PC-9 (cell line): ENCODE results near the gene MUS81. TPM values are rescaled to one million over a fixed set of nuclear protein-coding genes. Genes with fewer than 3 reads are reported as not detected.

ENCODE experiments used
- BruUV-seq: library from RNA; stranded (reverse); fragments of 400-500 nt; replicated peaks from 2 replicates; lab custom pipeline; 2021; lab: Mats Ljungman, UMichigan
- CTCF ChIA-PET: fragments of 300-600 bp; sonication (Branson Sonifier 250); formaldehyde crosslinking; loops from one replicate; lab custom pipeline; 2022; ENCODE audit warnings: antibody characterized with exemption; lab: Charles Lee
- POLR2A ChIA-PET: fragments of 300-600 bp; sonication (Branson Sonifier 250); formaldehyde crosslinking; loops from one replicate; lab custom pipeline; 2022; ENCODE audit warnings: antibody characterized with exemption; ENCODE audit not compliant: unreplicated experiment; lab: Charles Lee
- DNase-seq, 2 experiments: peaks; one replicate each; pipeline versions ENCODE4 v3.0.0 to v3.0.0-alpha.2; 2015 to 2022; ENCODE audit warnings: mixed read lengths in 1 of 2
- H2AFZ ChIP-seq: fragments of 200-600 bp; sonication (generic); 2 replicates; pipeline ENCODE4 v1.8.1; 2017; ENCODE audit warnings: antibody characterized with exemption
- H3F3A ChIP-seq: fragments of 200-600 bp; sonication (generic); 2 replicates; pipeline ENCODE4 v1.8.1; 2017; ENCODE audit warnings: antibody characterized with exemption, mild to moderate bottlenecking, low read depth; ENCODE audit not compliant: insufficient read depth
- H3K27ac ChIP-seq: fragments of 200-600 bp; sonication (generic); 2 replicates; pipeline ENCODE4 v1.6.1; 2016; ENCODE audit warnings: mixed run types
- H3K27me3 ChIP-seq: fragments of 200-600 bp; sonication (generic); 2 replicates; pipeline ENCODE4 v1.6.1; 2016; ENCODE audit warnings: low read depth, mixed run types; ENCODE audit not compliant: insufficient read depth
- H3K36me3 ChIP-seq: fragments of 200-600 bp; sonication (generic); 2 replicates; pipeline ENCODE4 v1.6.1; 2016; ENCODE audit warnings: low read depth, mixed run types
- H3K4me1 ChIP-seq: fragments of 200-600 bp; sonication (generic); replicated peaks from 2 replicates; pipeline ENCODE4 v1.6.1; 2016; ENCODE audit warnings: mixed run types; ENCODE audit not compliant: insufficient read depth
- H3K4me2 ChIP-seq: fragments of 200-600 bp; sonication (generic); 2 replicates; pipeline ENCODE4 v1.6.1; 2017; ENCODE audit warnings: mixed run types
- H3K4me3 ChIP-seq: fragments of 200-600 bp; sonication (generic); 2 replicates; pipeline ENCODE4 v1.6.1; 2016; ENCODE audit warnings: mixed run types
- H3K79me2 ChIP-seq: fragments of 200-600 bp; sonication (generic); 2 replicates; pipeline ENCODE4 v1.6.1; 2017; ENCODE audit warnings: low read depth, mixed run types
- H3K9me2 ChIP-seq: fragments of 200-600 bp; sonication (generic); 2 replicates; pipeline ENCODE4 v1.8.1; 2017; ENCODE audit warnings: mild to moderate bottlenecking; ENCODE audit not compliant: insufficient read depth
- H3K9me3 ChIP-seq: fragments of 200-600 bp; sonication (generic); 2 replicates; pipeline ENCODE4 v1.8.1; 2016; ENCODE audit warnings: low read depth; ENCODE audit not compliant: insufficient read depth
- H4K20me1 ChIP-seq: fragments of 200-600 bp; sonication (generic); 2 replicates; pipeline ENCODE4 v1.8.1; 2017; ENCODE audit not compliant: insufficient read depth
- EZH2 ChIP-seq: fragments of 200-600 bp; sonication (generic); IDR thresholded peaks from 2 replicates; pipeline ENCODE4 v1.8.0; 2017; ENCODE audit warnings: antibody characterized with exemption, low read depth
- intact Hi-C: fragments of 100-400 bp; cut with micrococcal nuclease; formaldehyde crosslinking; loops from one replicate; pipeline ENCODE4 v1.10.0; 2022; ENCODE audit not compliant: unreplicated experiment
- total RNA-seq: library from RNA; stranded (reverse); gene quantifications from 2 replicates; pipeline ENCODE4 v1.2.3, GENCODE V29; 2021
- TF ChIP-seq, protein P1 (sequence below): fragments of 200-600 bp; sonication (generic); conservative IDR thresholded peaks from 2 replicates; pipeline ENCODE4 v1.6.1; 2017; ENCODE audit warnings: mixed run types, antibody characterized with exemption, mild to moderate bottlenecking, moderate library complexity

MUS81 gene
- total RNA-seq, 1 experiment from 2014 or later, result 62.7 TPM

DNA sequence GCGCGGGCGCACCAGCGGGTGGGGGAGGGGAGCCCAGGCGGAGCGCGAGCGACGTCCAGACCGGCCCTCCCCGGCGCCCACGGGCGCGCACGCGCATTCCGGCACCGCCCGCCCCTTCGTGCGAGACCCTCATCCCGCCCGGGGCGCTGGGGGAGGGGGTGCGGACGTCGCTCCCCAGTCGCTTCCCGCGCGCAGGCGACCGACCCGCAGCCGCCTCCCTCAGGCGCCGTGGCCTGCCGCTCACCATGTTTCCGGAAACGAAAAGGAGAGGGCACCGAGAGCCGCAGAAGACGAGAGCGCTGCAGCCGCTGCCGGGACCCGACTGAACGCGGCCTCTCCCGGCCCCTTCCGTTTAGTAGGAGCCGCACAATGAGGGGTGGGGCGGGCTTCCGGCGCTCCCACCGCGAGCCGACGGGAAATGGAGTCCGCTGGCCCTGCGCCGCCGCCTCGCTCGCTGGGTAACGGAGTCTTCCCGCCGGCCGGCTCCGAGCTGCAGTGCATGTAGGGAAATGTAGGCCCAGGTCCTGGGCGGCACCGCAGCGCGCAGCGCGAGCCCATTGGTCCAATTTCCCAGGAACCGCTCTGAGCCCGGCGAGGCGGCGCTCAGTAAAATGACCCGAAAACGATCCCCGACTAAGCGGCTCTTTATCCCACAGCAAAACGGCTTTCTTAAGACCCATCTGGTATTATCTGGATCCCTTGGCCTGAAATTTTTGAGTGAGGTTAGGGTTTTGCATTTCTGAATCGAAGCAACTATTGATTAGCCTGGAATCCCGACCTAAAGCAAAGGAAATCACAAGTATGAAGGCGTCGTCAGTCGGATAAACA lies 2.2 kb upstream of the MUS81 start, which contains the start of gene CFL1:
CFL1 (minus strand) TSS at position 328 of the 828 bp plus-strand sequence; CDS start at position 247, 81 bp downstream.
- DNase-seq, result peak; percentile 92 to 99
- peaks cover 44% of the 10 kb centered on the region for H4K20me1 ChIP-seq
- no peaks in the 10 kb centered on the region for H3K9me3 ChIP-seq
- peak within 1 kb of the TSS; percentile 91 for H3K4me2 ChIP-seq
- CTCF ChIA-PET, result interaction anchor here (0.7 to 2.0 kb wide), 2 partner anchors 10 to 27 kb away, joined by 6 to 10 read pairs; no protein-coding TSS in a partner anchor
- H3K4me1 ChIP-seq, result peaks cover 21% of the 10 kb centered on the region
- POLR2A ChIA-PET, result interaction anchor here (0.5 to 1.0 kb wide), 14 partner anchors 11 to 1629 kb away, joined by 3 to 37 read pairs (median 4); partner anchors contain the start of genes RNASEH2C, SF1 and SF3B2
- H3K27ac ChIP-seq, result peak within 1 kb of the TSS; percentile 53
- intact Hi-C loops, result loop anchor here (1.0 to 2.0 kb wide), 5 partner anchors 59 to 243 kb away; partner anchors contain the start of genes KAT5, MAP3K11, OVOL1 and PCNX3
- H3F3A ChIP-seq, result peaks cover 59% of the 10 kb centered on the region
- no TSS peak for BruUV-seq
- no peak for TF ChIP-seq EZH2
- TF ChIP-seq, protein P1, sequence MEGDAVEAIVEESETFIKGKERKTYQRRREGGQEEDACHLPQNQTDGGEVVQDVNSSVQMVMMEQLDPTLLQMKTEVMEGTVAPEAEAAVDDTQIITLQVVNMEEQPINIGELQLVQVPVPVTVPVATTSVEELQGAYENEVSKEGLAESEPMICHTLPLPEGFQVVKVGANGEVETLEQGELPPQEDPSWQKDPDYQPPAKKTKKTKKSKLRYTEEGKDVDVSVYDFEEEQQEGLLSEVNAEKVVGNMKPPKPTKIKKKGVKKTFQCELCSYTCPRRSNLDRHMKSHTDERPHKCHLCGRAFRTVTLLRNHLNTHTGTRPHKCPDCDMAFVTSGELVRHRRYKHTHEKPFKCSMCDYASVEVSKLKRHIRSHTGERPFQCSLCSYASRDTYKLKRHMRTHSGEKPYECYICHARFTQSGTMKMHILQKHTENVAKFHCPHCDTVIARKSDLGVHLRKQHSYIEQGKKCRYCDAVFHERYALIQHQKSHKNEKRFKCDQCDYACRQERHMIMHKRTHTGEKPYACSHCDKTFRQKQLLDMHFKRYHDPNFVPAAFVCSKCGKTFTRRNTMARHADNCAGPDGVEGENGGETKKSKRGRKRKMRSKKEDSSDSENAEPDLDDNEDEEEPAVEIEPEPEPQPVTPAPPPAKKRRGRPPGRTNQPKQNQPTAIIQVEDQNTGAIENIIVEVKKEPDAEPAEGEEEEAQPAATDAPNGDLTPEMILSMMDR, result no peak
- peaks cover 68% of the 10 kb centered on the region for H3K79me2 ChIP-seq
- peak within 1 kb of the TSS; percentile 92 for H2AFZ ChIP-seq
- peaks cover 38% of the 10 kb centered on the region for H3K36me3 ChIP-seq
- H3K27me3 ChIP-seq, result no peaks in the 10 kb centered on the region
- H3K9me2 ChIP-seq, result no peaks in the 10 kb centered on the region
- H3K4me3 ChIP-seq, result peak within 1 kb of the TSS; percentile 96

DNA sequence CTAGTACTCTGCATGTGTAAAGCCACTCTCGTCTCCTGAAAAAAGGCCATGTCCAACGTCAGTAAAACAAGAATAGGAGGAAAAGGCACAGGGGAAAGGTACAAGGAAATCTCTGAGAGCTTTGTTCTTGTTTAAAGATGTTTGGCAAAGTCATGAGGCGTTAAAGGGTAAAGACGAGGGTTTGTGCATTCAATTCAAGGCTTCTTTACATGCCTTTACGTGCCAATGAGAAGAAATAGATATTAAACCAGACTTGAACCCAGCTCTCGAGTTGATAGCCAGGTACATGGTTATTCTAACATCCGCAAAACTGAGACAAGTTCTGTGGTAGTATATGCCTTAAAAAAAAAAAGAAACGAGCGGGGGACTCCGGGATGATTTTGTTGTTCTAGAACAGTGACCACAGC lies 1.5 kb upstream of the MUS81 start:
- no peaks in the 10 kb centered on the region for H3K9me2 ChIP-seq
- no peaks in the 10 kb centered on the region for H3K9me3 ChIP-seq
- H4K20me1 ChIP-seq, result peaks cover 38% of the 10 kb centered on the region
- H3K4me3 ChIP-seq, result peak overlapping the region; percentile 96
- H3K79me2 ChIP-seq, result peaks cover 67% of the 10 kb centered on the region
- peak overlapping the region; percentile 88 for H3K4me2 ChIP-seq
- POLR2A ChIA-PET, result interaction anchor here (0.5 to 1.7 kb wide), 17 partner anchors 10 to 1628 kb away, joined by 3 to 37 read pairs (median 4); partner anchors contain the start of genes CCDC85B, RNASEH2C and SF3B2
- peaks cover 53% of the 10 kb centered on the region for H3F3A ChIP-seq
- intact Hi-C loops, result loop anchor here (1.0 to 2.0 kb wide), 5 partner anchors 30 to 244 kb away; partner anchors contain the start of genes FIBP, MAP3K11, OVOL1 and PCNX3
- TF ChIP-seq, protein P1, result no peak
- no peak for TF ChIP-seq EZH2
- peaks cover 37% of the 10 kb centered on the region for H3K36me3 ChIP-seq
- peak overlapping the region; percentile 92 for H2AFZ ChIP-seq
- TSS peak; percentile 28 for BruUV-seq
- no peak for DNase-seq
- no peaks in the 10 kb centered on the region for H3K27me3 ChIP-seq
- peaks cover 21% of the 10 kb centered on the region for H3K4me1 ChIP-seq
- H3K27ac ChIP-seq, result peak overlapping the region; percentile 45
- CTCF ChIA-PET, result interaction anchor here (0.7 to 2.0 kb wide), 2 partner anchors 11 to 26 kb away, joined by 6 to 10 read pairs; no protein-coding TSS in a partner anchor
